ENCODE measurements around the gene ZNRD2.

DNA sequence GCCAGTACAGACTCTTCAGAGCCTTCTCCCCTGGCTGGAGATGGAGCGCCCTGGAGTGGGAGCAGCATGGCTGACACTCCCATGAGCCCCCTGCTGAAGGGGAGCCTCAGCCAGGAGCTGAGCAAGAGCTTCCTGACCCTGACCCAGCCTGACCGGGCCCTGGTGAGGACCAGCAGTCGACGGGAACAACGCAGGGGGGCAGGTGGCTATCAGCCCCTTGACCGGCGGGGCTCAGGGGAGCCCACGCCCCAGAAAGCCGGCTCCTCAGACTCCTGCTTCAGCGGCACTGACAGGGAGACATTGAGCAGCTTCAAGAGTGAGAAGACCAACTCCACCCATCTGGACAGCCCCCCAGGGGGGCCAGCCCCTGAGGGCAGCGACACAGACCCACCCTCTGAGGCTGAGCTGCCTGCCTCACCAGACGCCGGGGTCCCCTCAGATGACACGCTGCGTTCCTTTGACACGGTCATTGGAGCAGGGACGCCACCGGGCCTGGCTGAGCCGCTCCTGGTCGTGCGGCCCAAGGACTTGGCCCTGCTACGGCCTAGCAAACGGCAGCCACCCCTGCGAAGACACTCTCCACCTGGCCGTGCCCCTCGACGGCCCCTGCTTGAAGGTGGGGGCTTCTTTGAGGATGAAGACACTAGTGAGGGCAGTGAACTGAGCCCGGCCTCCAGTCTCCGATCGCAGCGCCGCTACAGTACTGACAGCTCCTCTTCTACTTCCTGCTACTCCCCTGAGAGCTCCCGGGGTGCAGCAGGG, 47.9 kb downstream of the ZNRD2 start:
- TF ChIP-seq, protein P1, sequence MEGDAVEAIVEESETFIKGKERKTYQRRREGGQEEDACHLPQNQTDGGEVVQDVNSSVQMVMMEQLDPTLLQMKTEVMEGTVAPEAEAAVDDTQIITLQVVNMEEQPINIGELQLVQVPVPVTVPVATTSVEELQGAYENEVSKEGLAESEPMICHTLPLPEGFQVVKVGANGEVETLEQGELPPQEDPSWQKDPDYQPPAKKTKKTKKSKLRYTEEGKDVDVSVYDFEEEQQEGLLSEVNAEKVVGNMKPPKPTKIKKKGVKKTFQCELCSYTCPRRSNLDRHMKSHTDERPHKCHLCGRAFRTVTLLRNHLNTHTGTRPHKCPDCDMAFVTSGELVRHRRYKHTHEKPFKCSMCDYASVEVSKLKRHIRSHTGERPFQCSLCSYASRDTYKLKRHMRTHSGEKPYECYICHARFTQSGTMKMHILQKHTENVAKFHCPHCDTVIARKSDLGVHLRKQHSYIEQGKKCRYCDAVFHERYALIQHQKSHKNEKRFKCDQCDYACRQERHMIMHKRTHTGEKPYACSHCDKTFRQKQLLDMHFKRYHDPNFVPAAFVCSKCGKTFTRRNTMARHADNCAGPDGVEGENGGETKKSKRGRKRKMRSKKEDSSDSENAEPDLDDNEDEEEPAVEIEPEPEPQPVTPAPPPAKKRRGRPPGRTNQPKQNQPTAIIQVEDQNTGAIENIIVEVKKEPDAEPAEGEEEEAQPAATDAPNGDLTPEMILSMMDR (IDR thresholded peaks at IDR 0.05), result no peak
- TF ChIP-seq POLR2A (IDR thresholded peaks at IDR 0.05), result no peak
